Rectal smooth muscle tissue (tissue), 1 donor: ENCODE measurements around the gene ERICH6B.

Source experiments
- H3K27ac ChIP-seq: one replicate; pipeline ENCODE4 v1.7.0; 2013; ENCODE audit warnings: low read depth, low read length, inconsistent platforms
- H3K27me3 ChIP-seq: one replicate; pipeline ENCODE4 v1.7.0; 2013; ENCODE audit warnings: low read length; ENCODE audit not compliant: control insufficient read depth, insufficient read depth
- H3K36me3 ChIP-seq: one replicate; pipeline ENCODE4 v1.7.0; 2013; ENCODE audit warnings: low read length; ENCODE audit not compliant: control insufficient read depth, insufficient read depth
- H3K4me1 ChIP-seq: one replicate; pipeline ENCODE4 v1.7.0; 2013; ENCODE audit warnings: low read length; ENCODE audit not compliant: control insufficient read depth, insufficient read depth
- H3K4me3 ChIP-seq: one replicate; pipeline ENCODE4 v1.7.0; 2013; ENCODE audit warnings: low read length
- H3K9ac ChIP-seq: one replicate; pipeline ENCODE4 v1.7.0; 2013; ENCODE audit warnings: low read length

Gene ERICH6B

GRCh38 chr13:45554604-45555109 lies 60.9 kb downstream of the ERICH6B start:
- Histone ChIP-seq H3K27me3 (no peaks in the 10 kb centered on the region), H3K4me1 (no peaks in the 10 kb centered on the region), H3K27ac (no peak overlapping the region), H3K4me3 (no peak overlapping the region), H3K36me3 (no peaks in the 10 kb centered on the region), H3K9ac (no peak overlapping the region)

GRCh38 chr13:45548281-45548680 lies 67.3 kb downstream of the ERICH6B start:
- H3K27ac ChIP-seq = no peak overlapping the region
- no peaks in the 10 kb centered on the region for H3K4me1 ChIP-seq
- no peak overlapping the region for H3K4me3 ChIP-seq
- no peak overlapping the region for H3K9ac ChIP-seq
- no peaks in the 10 kb centered on the region for H3K36me3 ChIP-seq
- H3K27me3 ChIP-seq = no peaks in the 10 kb centered on the region

GRCh38 chr13:45546410-45546765 lies 69.2 kb downstream of the ERICH6B start:
- Histone ChIP-seq H3K4me3 (no peak overlapping the region), H3K9ac (no peak overlapping the region), H3K27me3 (no peaks in the 10 kb centered on the region), H3K4me1 (no peaks in the 10 kb centered on the region), H3K36me3 (no peaks in the 10 kb centered on the region), H3K27ac (no peak overlapping the region)

- H3K27ac ChIP-seq = no peak overlapping the region
- no peaks in the 10 kb centered on the region for H3K4me1 ChIP-seq
- no peaks in the 10 kb centered on the region for H3K36me3 ChIP-seq
- H3K27me3 ChIP-seq = no peaks in the 10 kb centered on the region
- no peak overlapping the region for H3K4me3 ChIP-seq
- no peak overlapping the region for H3K9ac ChIP-seq
These were observed 69.7 kb downstream of the ERICH6B start for GRCh38 chr13:45545686-45546409.

GRCh38 chr13:45544520-45544919 lies 71.0 kb downstream of the ERICH6B start:
- Histone ChIP-seq H3K9ac (no peak overlapping the region), H3K27ac (no peak overlapping the region), H3K27me3 (no peaks in the 10 kb centered on the region), H3K4me3 (no peak overlapping the region), H3K4me1 (no peaks in the 10 kb centered on the region), H3K36me3 (no peaks in the 10 kb centered on the region)

GRCh38 chr13:45542878-45543277 lies 72.7 kb downstream of the ERICH6B start:
- Histone ChIP-seq H3K27me3 (no peaks in the 10 kb centered on the region), H3K27ac (no peak overlapping the region), H3K36me3 (no peaks in the 10 kb centered on the region), H3K9ac (no peak overlapping the region), H3K4me1 (no peaks in the 10 kb centered on the region), H3K4me3 (no peak overlapping the region)

GRCh38 chr13:45542391-45542790 lies 73.1 kb downstream of the ERICH6B start:
- no peaks in the 10 kb centered on the region for H3K27me3 ChIP-seq
- H3K9ac ChIP-seq = no peak overlapping the region
- H3K36me3 ChIP-seq = no peaks in the 10 kb centered on the region
- H3K27ac ChIP-seq = no peak overlapping the region
- no peaks in the 10 kb centered on the region for H3K4me1 ChIP-seq
- H3K4me3 ChIP-seq = no peak overlapping the region

GRCh38 chr13:45541806-45542205 lies 73.7 kb downstream of the ERICH6B start:
- H3K9ac ChIP-seq = no peak overlapping the region
- no peaks in the 10 kb centered on the region for H3K4me1 ChIP-seq
- H3K27me3 ChIP-seq = no peaks in the 10 kb centered on the region
- no peak overlapping the region for H3K27ac ChIP-seq
- no peak overlapping the region for H3K4me3 ChIP-seq
- H3K36me3 ChIP-seq = no peaks in the 10 kb centered on the region

- no peaks in the 10 kb centered on the region for H3K27me3 ChIP-seq
- H3K4me3 ChIP-seq = no peak overlapping the region
- H3K4me1 ChIP-seq = no peaks in the 10 kb centered on the region
- no peak overlapping the region for H3K27ac ChIP-seq
- no peaks in the 10 kb centered on the region for H3K36me3 ChIP-seq
- no peak overlapping the region for H3K9ac ChIP-seq
These were observed 74.7 kb downstream of the ERICH6B start for GRCh38 chr13:45540864-45541263.

GRCh38 chr13:45540195-45540594 lies 75.3 kb downstream of the ERICH6B start:
- Histone ChIP-seq H3K27ac (no peak overlapping the region), H3K9ac (no peak overlapping the region), H3K27me3 (no peaks in the 10 kb centered on the region), H3K36me3 (no peaks in the 10 kb centered on the region), H3K4me1 (no peaks in the 10 kb centered on the region), H3K4me3 (no peak overlapping the region)

- H3K4me3 ChIP-seq = no peak overlapping the region
- no peaks in the 10 kb centered on the region for H3K4me1 ChIP-seq
- no peaks in the 10 kb centered on the region for H3K27me3 ChIP-seq
- H3K9ac ChIP-seq = no peak overlapping the region
- peaks cover 13% of the 10 kb centered on the region for H3K36me3 ChIP-seq
- no peak overlapping the region for H3K27ac ChIP-seq
These were observed 77.2 kb downstream of the ERICH6B start for GRCh38 chr13:45538382-45538781.

GRCh38 chr13:45537516-45537915 lies 78.0 kb downstream of the ERICH6B start:
- Histone ChIP-seq H3K27me3 (no peaks in the 10 kb centered on the region), H3K4me1 (no peaks in the 10 kb centered on the region), H3K27ac (no peak overlapping the region), H3K9ac (no peak overlapping the region), H3K4me3 (no peak overlapping the region), H3K36me3 (peaks cover 18% of the 10 kb centered on the region)

- no peaks in the 10 kb centered on the region for H3K27me3 ChIP-seq
- no peaks in the 10 kb centered on the region for H3K4me1 ChIP-seq
- H3K9ac ChIP-seq = no peak overlapping the region
- no peak overlapping the region for H3K27ac ChIP-seq
- no peak overlapping the region for H3K4me3 ChIP-seq
- H3K36me3 ChIP-seq = peaks cover 18% of the 10 kb centered on the region
These were observed 79.3 kb downstream of the ERICH6B start for GRCh38 chr13:45536224-45536623.
